Measurements from ENCODE around the gene SPACA1.

Gene SPACA1

GRCh38 chr6:88105741-88106340 is 58.2 kb downstream of the SPACA1 start:
- no peak for DNase-seq (ENCODE audit: low read depth, low spot score)

GRCh38 chr6:88107241-88107640 is 59.6 kb downstream of the SPACA1 start:
- no peak for DNase-seq (ENCODE audit: low read depth, low spot score)

- no peak for DNase-seq (ENCODE audit: low read depth, low spot score)
These were observed 64.3 kb downstream of the SPACA1 start for GRCh38 chr6:88111991-88112390.

GRCh38 chr6:88114838-88115237 is 67.2 kb downstream of the SPACA1 start:
- no peak for DNase-seq (ENCODE audit: low read depth, low spot score)

GRCh38 chr6:88115307-88115706 is 67.7 kb downstream of the SPACA1 start:
- DNase-seq (ENCODE audit: low read depth, low spot score): no peak

- no peak for DNase-seq (ENCODE audit: low read depth, low spot score)
These were observed 68.6 kb downstream of the SPACA1 start for GRCh38 chr6:88116276-88116675.

Data from activated naive CD8-positive, alpha-beta T cell treated with anti-CD3 and anti-CD28 coated beads, Interleukin-2, amount 50 U/mL, for 16 hours (primary cell).